Kidney epithelial cell (primary cell): ENCODE data around the gene LOXL3. TPM values are rescaled to one million over a fixed set of nuclear protein-coding genes. Genes with fewer than 3 reads are reported as not detected.

Experiments used
- DNase-seq: peaks from one replicate; pipeline ENCODE4 v3.0.0-alpha.2; 2010; ENCODE audit warnings: low read depth
- H3K27me3 ChIP-seq: 2 replicates; pipeline ENCODE4 v1.6.0; 2011; ENCODE audit warnings: low read length; ENCODE audit not compliant: control insufficient read depth, insufficient read depth
- H3K36me3 ChIP-seq: 2 replicates; pipeline ENCODE4 v1.5.1; 2011; ENCODE audit warnings: low read length; ENCODE audit not compliant: control insufficient read depth, insufficient read depth
- H3K4me3 ChIP-seq: 2 replicates; pipeline ENCODE4 v1.5.1; 2011; ENCODE audit warnings: low read depth, mild to moderate bottlenecking, control low read depth, low read length
- total RNA-seq: library from RNA; depleted of rRNA; stranded (reverse); fragments of >200 nt; gene quantifications from 2 replicates; pipeline ENCODE4 v1.2.3, GENCODE V29; 2015
- TF ChIP-seq, protein P1 (sequence below): IDR thresholded peaks from 2 replicates; pipeline ENCODE4 v1.5.1; 2011; ENCODE audit warnings: mild to moderate bottlenecking, moderate library complexity, low read length, control low read depth, inconsistent platforms; ENCODE audit not compliant: insufficient read depth, poor library complexity, severe bottlenecking

Gene LOXL3
- total RNA-seq, 1 donor from 2014 or later, result 3.3 TPM

DNA sequence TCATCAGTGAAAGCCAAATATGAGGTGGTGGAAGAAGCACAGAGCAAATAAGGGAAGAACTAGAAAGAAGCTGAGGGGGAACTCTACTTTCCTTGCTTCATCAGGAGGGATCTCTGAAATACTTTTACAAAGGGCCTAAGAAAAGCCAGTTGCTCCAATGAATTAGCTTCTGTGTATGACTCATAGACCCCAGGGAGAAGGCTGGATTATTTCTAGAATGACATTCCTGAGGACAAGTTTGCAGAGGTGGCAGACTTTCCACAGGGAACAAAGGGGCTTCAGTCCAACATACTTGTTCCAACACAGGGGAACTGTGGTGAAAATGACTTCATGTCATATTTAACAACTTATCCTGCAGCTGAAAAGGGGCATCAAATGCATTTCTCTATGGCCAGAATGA, 29.8 kb upstream of the LOXL3 start:
- no peak overlapping the region for H3K4me3 ChIP-seq
- no peaks in the 10 kb centered on the region for H3K27me3 ChIP-seq
- no peak for DNase-seq
- no peaks in the 10 kb centered on the region for H3K36me3 ChIP-seq
- TF ChIP-seq, protein P1, sequence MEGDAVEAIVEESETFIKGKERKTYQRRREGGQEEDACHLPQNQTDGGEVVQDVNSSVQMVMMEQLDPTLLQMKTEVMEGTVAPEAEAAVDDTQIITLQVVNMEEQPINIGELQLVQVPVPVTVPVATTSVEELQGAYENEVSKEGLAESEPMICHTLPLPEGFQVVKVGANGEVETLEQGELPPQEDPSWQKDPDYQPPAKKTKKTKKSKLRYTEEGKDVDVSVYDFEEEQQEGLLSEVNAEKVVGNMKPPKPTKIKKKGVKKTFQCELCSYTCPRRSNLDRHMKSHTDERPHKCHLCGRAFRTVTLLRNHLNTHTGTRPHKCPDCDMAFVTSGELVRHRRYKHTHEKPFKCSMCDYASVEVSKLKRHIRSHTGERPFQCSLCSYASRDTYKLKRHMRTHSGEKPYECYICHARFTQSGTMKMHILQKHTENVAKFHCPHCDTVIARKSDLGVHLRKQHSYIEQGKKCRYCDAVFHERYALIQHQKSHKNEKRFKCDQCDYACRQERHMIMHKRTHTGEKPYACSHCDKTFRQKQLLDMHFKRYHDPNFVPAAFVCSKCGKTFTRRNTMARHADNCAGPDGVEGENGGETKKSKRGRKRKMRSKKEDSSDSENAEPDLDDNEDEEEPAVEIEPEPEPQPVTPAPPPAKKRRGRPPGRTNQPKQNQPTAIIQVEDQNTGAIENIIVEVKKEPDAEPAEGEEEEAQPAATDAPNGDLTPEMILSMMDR, result no peak

DNA sequence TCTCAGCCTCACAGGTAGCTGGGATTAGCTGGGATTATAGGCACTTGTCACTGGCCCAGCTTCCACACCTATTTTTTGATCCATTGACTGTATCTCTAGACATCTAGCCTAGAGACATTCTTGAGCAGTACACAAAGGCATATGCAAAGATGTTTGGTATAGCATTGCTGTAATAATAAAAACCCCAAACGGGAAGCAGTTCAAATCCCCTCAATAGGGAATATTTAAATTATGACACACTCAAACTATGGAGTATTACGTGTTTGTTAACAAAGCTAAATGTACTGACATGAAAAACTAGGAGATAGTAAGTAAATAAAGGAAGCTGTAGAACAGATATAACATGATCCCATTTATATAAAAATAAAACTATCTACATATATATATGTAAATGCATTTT, 28.4 kb upstream of the LOXL3 start:
- Histone ChIP-seq H3K4me3 (no peak overlapping the region), H3K36me3 (no peaks in the 10 kb centered on the region), H3K27me3 (no peaks in the 10 kb centered on the region)
- TF ChIP-seq, protein P1, result no peak
- no peak for DNase-seq

DNA sequence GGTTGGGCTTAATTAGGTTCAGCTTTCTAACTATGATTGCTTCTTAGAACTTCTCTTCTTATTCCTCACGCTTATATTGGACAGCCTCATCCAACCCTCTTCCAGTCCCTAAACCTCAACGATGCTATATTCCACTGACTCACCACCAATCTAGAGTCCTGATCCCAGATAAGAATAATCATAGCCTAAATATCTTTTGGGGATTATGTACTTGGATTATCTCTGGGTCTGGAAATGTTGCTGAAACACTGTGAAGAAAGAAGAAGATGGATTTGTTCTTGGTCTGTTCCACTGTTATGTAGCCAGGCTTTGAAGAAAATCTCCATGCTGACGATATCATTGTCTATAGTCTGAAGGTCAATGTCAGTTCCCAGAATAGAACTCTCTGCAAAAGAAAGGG, 27.7 kb upstream of the LOXL3 start:
- DNase-seq, result no peak
- H3K4me3 ChIP-seq, result no peak overlapping the region
- TF ChIP-seq, protein P1, result no peak
- H3K36me3 ChIP-seq, result no peaks in the 10 kb centered on the region
- no peaks in the 10 kb centered on the region for H3K27me3 ChIP-seq

DNA sequence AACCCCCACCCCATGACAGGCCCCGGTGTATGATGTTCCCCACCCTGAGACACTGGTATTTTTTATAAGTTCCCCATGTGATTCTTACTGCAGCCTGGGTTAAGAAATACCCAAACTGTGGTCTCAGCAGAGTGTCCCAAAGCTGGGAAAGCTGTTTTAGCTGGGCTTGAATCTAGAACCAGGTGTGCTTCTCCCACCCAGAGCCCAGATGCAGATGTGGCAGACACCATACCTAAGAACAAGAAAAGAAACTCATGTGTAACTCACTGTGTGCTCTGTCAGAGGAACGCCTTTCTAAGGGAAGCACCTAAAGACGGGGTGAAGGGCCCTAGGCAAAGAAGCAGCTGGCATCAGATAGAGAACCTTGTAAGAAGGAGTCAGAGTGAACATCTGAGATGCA, 24.7 kb upstream of the LOXL3 start:
- TF ChIP-seq, protein P1, result no peak
- DNase-seq, result no peak
- no peaks in the 10 kb centered on the region for H3K27me3 ChIP-seq
- no peaks in the 10 kb centered on the region for H3K36me3 ChIP-seq
- H3K4me3 ChIP-seq, result no peak overlapping the region

DNA sequence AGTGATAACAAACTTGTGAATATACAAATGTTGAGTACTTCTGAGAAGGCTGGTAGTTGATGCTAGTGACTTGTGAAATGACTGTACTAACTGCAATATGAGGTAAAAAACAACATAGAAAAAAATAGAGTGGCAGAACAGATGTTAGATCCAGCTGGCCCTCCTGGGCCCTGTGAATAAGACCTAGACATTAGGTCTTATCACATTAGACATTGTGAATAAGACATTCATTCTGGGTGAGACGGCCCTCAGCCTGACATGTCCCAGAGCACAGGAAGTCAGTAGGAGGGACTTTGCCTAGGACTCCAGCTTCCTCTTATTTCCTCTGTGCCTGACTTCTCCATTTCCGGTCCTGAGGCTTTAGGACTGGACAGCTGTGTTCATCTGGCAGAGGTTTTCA, 23.7 kb upstream of the LOXL3 start:
- TF ChIP-seq, protein P1, result no peak
- H3K4me3 ChIP-seq, result no peak overlapping the region
- no peak for DNase-seq
- no peaks in the 10 kb centered on the region for H3K27me3 ChIP-seq
- no peaks in the 10 kb centered on the region for H3K36me3 ChIP-seq

DNA sequence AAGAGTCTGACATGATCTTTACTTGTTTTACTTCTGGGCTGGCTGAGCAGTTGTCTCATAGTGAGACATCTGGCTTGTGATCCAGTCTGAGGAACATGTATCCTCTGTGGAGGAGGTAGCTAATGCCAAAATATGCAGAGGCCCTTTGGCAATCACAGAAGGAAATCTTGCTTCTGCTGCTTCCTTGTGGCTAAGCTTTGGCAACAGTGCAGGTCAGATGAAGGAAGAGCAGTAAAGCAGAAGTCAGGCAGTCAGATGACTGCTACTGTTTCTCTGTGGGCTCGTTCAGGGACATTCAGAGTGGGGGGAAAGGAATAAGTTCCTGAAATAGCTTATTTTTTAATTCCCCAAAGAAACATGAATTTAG, 23.1 kb upstream of the LOXL3 start:
- DNase-seq, result no peak
- TF ChIP-seq, protein P1, result no peak
- Histone ChIP-seq H3K36me3 (no peaks in the 10 kb centered on the region), H3K4me3 (no peak overlapping the region), H3K27me3 (no peaks in the 10 kb centered on the region)
